ENCODE measurements around the gene DAAM1.

DAAM1 gene

DNA sequence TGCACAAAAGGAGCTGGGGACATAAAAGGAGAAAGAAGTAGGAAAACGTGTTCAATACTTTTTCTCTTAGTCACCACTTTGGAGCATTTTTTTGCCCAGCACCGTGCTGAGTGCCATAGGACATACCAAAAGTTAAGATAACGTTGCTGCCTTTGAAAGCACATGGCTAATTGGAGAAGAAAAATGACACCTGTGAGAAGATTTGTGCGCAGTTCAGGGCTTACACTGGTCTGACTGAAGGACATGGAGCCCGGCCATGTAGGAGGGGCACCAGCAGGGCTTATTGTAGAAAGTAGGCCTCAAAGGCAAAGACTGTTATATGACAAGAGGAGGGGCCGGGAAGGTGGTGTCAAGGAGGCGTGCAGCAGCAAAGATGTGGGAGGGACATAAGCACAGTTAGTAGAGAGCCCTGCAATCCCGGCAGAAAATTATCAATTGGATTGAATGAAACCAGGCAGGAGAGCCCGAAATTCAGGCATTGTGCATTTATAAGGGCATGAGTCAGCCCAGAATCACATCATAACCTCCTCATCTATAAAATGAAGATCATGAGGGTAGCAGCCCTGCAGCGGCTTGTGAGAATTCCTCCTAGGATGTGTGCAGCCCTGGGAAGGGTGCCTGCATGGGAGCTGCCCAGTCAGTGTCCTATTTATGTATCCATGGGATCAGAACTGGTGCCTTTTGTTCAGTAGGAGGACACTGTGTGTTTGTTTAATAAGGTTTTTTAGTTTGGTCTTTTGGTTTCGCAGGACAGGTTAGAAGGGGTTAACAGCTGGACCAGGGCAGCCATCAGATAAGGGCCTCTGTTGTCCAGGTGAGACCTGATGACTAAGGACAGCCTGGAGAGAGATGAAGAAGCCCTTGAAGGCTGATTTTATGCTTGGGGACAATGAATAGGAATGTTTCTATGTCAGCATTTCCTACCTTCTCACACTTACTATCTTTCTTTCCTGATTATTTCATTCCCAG lies 154.3 kb downstream of the DAAM1 start:
- Mint-ChIP-seq H3K4me1 (ENCODE audit: low read depth) (no peaks in the 10 kb centered on the region), H3K27me3 (no peaks in the 10 kb centered on the region), H3K27ac (no peak overlapping the region), H3K36me3 (ENCODE audit: low read depth) (peaks cover 21% of the 10 kb centered on the region), H3K4me3 (no peak overlapping the region), H3K9me3 (no peaks in the 10 kb centered on the region)
- no peak for DNase-seq

DNA sequence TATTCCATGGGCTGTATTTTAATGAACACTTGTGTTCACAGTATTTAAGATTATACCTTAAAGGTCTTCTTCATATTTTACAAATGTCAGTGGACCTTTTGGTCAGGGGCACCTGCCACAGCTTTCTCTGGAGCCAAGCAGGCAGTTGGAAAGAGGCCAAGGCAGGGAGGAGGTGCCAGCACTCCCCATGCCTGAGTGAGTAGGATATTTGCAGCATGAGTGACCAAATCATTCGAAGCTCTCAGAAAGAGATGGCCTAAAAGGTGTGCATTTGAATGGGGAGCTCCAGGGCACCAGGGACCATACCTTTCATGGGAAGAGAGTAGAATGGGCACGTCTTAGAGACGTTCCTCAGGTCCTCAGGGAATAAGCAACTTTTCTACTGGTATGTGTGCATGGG lies 155.1 kb downstream of the DAAM1 start:
- H3K27ac Mint-ChIP-seq: no peak overlapping the region
- H3K27me3 Mint-ChIP-seq: no peaks in the 10 kb centered on the region
- peaks cover 25% of the 10 kb centered on the region for H3K36me3 Mint-ChIP-seq (ENCODE audit: low read depth)
- no peak for DNase-seq
- H3K9me3 Mint-ChIP-seq: no peaks in the 10 kb centered on the region
- H3K4me3 Mint-ChIP-seq: no peak overlapping the region
- no peaks in the 10 kb centered on the region for H3K4me1 Mint-ChIP-seq (ENCODE audit: low read depth)

DNA sequence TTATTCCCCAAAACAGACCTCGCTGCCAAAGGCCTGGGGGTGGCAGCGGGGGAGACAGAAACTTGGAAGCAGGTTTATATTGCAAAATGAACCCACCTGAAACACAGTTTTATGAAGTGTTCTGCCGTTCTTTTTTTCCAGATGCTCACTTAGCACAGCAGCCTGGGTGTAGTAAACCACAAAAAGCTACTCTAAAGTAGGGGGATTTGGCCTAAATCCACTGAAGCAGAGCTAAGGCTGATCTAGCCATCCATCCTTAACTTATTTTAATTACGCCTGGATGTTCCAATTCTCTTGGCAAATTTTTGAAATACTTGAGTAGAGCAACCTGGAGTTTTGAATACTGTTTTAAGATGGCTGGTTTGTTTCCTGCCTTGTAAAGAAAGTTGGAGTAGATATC lies 155.5 kb downstream of the DAAM1 start:
- Mint-ChIP-seq H3K9me3 (no peaks in the 10 kb centered on the region), H3K4me1 (ENCODE audit: low read depth) (no peaks in the 10 kb centered on the region), H3K27me3 (no peaks in the 10 kb centered on the region), H3K27ac (no peak overlapping the region), H3K4me3 (no peak overlapping the region), H3K36me3 (ENCODE audit: low read depth) (peaks cover 25% of the 10 kb centered on the region)
- DNase-seq: no peak

DNA sequence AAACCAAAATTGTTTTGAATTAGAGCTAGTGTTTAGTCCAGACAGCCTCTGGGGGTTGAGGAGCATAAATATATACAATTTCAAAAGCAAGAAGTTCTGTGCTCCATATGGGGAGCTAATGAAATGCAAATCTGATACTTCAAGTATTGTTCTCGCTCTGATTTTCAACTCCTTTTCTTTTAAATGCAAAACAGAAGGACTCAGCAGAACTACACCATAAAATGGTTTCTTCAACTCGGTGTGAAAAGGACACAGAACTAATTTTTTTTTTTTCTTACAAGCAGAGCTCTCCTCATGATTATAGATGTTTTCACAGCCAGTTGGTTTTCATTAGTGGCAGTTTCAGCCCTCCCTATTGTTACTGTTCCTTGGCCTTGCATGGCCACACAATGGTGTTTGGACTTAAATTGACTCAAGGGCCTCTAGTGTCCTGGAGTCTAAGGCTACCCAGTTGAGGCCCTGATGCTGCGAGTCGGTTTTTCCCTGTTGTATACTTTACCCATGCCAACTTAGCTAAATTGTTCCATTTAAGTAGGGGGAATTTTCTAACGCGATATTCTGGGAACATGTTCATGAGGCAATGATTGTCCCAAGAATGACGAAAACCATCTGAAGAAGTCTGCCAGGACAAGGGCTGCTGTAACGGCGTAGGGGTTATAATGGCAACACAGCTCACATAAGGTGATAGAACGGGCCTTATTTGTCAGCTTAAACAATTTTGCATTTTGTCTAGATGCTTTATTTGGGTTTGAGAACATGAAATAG lies 156.4 kb downstream of the DAAM1 start:
- H3K36me3 Mint-ChIP-seq (ENCODE audit: low read depth): peaks cover 23% of the 10 kb centered on the region
- no peaks in the 10 kb centered on the region for H3K9me3 Mint-ChIP-seq
- no peak for DNase-seq
- no peaks in the 10 kb centered on the region for H3K27me3 Mint-ChIP-seq
- no peaks in the 10 kb centered on the region for H3K4me1 Mint-ChIP-seq (ENCODE audit: low read depth)
- H3K4me3 Mint-ChIP-seq: no peak overlapping the region
- H3K27ac Mint-ChIP-seq: no peak overlapping the region

DNA sequence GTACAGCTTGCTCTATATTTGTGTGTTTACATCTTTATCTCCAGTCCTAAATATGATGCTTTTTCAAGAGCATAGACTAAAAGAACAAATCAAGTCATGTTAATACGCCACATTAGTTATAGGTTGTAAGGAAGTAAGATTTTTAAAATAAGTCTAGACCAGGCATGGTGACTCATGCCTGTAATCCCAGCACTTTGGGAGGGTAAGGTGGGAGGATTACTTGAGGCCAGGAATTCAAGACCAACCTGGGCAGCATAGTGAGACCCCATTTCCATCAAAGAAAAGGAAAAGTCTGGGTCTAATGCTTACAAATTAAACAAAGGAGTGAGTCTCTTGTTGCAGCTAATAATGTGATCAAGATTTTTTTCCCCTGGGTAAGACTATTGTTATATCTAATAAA lies 157.9 kb downstream of the DAAM1 start:
- no peak overlapping the region for H3K27ac Mint-ChIP-seq
- no peak for DNase-seq
- no peaks in the 10 kb centered on the region for H3K27me3 Mint-ChIP-seq
- peaks cover 10% of the 10 kb centered on the region for H3K36me3 Mint-ChIP-seq (ENCODE audit: low read depth)
- no peaks in the 10 kb centered on the region for H3K9me3 Mint-ChIP-seq
- H3K4me1 Mint-ChIP-seq (ENCODE audit: low read depth): no peaks in the 10 kb centered on the region
- no peak overlapping the region for H3K4me3 Mint-ChIP-seq

DNA sequence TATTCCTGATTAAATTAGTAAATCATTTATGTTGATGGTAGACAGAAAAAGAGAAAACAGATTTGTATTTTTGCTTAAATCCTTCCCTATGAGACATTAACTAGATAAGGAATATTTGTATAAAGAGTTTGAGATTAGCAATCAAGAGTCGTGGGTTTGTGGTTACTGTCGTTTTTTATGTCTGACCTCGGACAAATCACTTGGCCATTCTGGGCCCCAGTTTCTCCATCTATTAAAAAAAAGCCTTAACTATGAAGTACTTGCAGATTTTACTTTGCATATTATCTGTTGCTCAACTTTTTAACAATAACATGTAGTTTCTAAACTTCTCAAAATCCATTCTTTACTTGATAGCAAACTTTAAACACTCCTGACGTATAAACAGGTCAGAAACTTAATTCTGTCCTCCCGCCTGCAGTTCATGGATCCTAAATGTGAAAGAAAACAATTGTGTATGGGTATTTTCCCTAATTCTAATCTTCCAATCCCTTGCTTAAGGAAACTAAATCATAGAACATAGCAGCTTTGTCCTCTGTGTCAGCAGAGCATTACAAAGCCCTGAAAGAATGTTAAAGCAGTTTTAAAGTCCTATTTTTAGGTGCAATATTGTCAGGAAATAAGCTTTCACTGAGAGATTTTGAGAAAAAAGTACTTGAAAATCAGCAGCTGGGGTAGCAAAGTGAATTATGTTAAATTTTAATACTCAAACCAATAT lies 158.5 kb downstream of the DAAM1 start:
- Mint-ChIP-seq H3K4me1 (ENCODE audit: low read depth) (no peaks in the 10 kb centered on the region), H3K36me3 (ENCODE audit: low read depth) (peaks cover 12% of the 10 kb centered on the region), H3K4me3 (no peak overlapping the region), H3K27me3 (no peaks in the 10 kb centered on the region), H3K9me3 (no peaks in the 10 kb centered on the region), H3K27ac (no peak overlapping the region)
- no peak for DNase-seq

DNA sequence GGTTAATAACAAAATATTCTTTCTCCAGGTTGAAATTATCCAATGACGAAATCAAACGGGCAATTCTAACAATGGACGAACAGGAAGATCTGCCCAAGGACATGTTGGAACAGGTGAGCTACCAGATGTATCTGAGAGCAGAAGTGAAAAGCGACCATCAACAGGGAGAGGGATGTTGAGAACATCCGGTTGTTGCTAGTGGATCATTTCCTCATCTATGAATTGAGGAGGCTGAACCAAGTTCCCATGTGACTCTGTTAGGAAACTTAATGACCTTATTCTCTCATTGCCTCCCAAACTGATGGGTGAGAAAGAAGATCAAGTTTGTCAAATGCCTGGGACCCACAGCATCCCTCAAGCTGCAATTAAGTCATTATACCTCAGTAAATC lies 159.0 kb downstream of the DAAM1 start:
- H3K27ac Mint-ChIP-seq: no peak overlapping the region
- no peak for DNase-seq
- no peak overlapping the region for H3K4me3 Mint-ChIP-seq
- H3K4me1 Mint-ChIP-seq (ENCODE audit: low read depth): no peaks in the 10 kb centered on the region
- no peaks in the 10 kb centered on the region for H3K27me3 Mint-ChIP-seq
- H3K9me3 Mint-ChIP-seq: no peaks in the 10 kb centered on the region
- peaks cover 16% of the 10 kb centered on the region for H3K36me3 Mint-ChIP-seq (ENCODE audit: low read depth)

DNA sequence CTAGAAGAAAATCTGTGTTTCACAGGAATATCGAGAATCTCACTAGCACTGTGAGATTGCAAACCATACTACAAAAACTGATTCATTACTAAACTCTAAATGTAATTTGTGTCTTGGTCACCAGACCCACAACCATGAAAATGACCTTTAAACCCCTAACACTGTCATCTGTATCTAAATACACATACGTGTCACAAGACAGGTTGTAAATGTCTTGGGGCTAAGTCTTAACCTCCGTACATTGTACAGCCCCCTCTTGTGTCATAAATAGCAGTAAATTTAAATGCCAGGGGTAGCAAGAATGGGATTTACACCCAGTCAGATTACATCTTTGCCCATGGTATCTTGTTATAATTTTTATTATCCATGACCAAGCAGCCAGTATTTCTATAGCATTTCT lies 159.4 kb downstream of the DAAM1 start:
- Mint-ChIP-seq H3K4me3 (no peak overlapping the region), H3K36me3 (ENCODE audit: low read depth) (peaks cover 19% of the 10 kb centered on the region)

DNA sequence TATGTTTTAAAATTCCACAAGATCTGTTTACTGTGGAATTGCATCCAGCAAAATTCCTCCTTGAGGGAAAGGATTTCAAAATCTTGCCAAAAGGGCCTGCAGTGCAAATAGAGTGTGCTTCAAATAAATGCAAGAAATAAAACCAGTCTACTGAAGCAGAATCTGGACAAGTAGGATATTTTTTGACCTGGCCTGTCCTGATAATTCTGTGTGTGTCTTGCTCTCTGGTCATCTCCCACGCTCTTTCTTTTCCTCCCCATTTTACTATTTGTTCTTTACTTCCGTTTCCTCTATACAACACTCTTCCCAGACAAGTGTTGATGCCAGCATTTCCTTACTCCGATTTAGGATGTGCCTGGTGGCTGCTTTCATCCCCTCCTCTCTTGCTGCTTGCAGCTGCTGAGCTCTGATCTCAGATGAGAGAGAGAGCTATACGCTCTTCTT lies 160.8 kb downstream of the DAAM1 start:
- Mint-ChIP-seq H3K4me3 (no peak overlapping the region), H3K36me3 (ENCODE audit: low read depth) (peaks cover 31% of the 10 kb centered on the region), H3K27me3 (no peaks in the 10 kb centered on the region), H3K4me1 (ENCODE audit: low read depth) (no peaks in the 10 kb centered on the region), H3K27ac (no peak overlapping the region), H3K9me3 (no peaks in the 10 kb centered on the region)
- no peak for DNase-seq

More for the DNA sequence above, 159.4 kb downstream of the DAAM1 start:
- Mint-ChIP-seq H3K4me1 (ENCODE audit: low read depth) (no peaks in the 10 kb centered on the region), H3K9me3 (no peaks in the 10 kb centered on the region), H3K27me3 (no peaks in the 10 kb centered on the region), H3K27ac (no peak overlapping the region)
- DNase-seq: no peak

DNA sequence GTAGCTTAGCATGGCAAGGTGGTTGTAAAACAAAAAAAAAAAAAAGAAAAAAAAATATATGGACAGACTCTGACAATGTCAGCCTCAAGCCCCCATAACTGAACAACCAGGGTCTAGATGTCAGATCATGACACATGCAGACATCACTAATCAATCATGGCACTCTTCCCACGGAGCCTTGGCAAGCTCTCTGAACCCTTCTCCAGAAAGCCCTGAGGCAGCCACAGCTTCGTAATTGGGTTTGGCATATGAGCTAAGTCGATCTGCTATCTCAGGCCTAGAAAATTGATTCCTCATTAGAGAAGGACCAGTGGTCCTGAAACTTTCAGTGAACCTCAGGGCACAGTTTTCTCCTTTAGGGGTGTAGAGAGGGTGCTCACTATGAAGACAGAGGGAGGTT lies 164.5 kb downstream of the DAAM1 start:
- Mint-ChIP-seq H3K4me1 (ENCODE audit: low read depth) (no peaks in the 10 kb centered on the region), H3K27ac (no peak overlapping the region), H3K36me3 (ENCODE audit: low read depth) (peaks cover 61% of the 10 kb centered on the region), H3K4me3 (no peak overlapping the region), H3K27me3 (no peaks in the 10 kb centered on the region), H3K9me3 (no peaks in the 10 kb centered on the region)
- DNase-seq: no peak

DNA sequence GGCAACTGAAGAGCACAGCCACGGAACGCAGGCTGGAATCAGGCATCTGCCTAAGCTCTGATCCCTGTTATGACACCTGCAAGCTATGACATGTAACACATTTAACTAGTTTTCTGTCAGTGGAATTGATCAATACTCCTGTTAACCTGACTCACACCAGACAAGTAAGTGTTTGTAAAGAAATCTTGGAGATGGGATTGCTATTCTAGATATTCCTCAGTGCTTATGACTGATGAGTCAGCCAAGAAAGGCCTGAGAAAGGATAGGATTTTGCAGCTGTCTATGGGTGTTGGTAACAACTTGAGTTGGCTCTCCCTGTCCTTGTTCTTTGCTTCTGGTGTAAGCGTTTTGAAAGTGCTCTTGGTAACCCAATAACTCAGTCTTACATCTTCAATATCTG lies 166.2 kb downstream of the DAAM1 start:
- DNase-seq: no peak
- Mint-ChIP-seq H3K27me3 (no peaks in the 10 kb centered on the region), H3K4me1 (ENCODE audit: low read depth) (peaks cover 2% of the 10 kb centered on the region), H3K9me3 (no peaks in the 10 kb centered on the region), H3K4me3 (no peak overlapping the region), H3K36me3 (ENCODE audit: low read depth) (peaks cover 59% of the 10 kb centered on the region), H3K27ac (no peak overlapping the region)

DNA sequence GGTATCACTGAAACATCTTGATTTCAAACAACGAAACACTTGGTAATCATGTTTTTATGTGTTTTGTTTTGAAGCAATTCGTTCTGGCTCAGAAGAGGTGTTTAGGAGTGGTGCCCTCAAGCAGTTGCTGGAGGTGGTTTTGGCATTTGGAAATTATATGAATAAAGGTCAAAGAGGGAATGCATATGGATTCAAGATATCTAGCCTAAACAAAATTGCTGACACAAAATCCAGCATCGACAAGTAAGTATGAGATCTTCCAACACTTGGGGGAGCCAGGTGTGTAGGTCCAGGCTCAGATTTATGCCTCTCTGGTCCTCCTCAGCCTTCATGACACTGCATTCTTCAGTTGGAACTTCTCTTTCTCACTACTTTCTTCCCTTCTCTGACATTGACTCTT lies 166.6 kb downstream of the DAAM1 start:
- Mint-ChIP-seq H3K36me3 (ENCODE audit: low read depth) (peaks cover 62% of the 10 kb centered on the region), H3K4me3 (no peak overlapping the region), H3K27ac (no peak overlapping the region), H3K9me3 (no peaks in the 10 kb centered on the region), H3K27me3 (no peaks in the 10 kb centered on the region), H3K4me1 (ENCODE audit: low read depth) (peaks cover 4% of the 10 kb centered on the region)
- no peak for DNase-seq

DNA sequence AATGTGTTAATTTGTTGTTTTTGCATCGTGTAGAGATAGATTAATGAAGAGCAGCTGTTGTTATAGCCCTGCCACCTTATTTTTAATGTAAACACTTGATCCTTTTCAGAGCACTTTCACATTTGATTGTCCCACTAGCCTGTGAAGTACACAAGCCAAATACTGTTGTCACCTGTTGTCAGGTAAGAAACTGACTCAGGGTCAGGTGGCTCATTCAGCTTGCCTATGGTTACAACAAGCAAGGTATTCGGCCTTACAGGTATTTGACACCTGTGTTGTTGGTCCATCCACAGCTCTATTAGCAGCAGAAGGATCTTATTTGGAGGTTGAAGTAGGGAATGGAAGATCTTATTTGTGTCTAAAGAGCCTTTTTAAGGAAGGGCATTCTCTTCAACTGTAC lies 167.8 kb downstream of the DAAM1 start:
- no peaks in the 10 kb centered on the region for H3K27me3 Mint-ChIP-seq
- H3K9me3 Mint-ChIP-seq: no peaks in the 10 kb centered on the region
- H3K4me3 Mint-ChIP-seq: no peak overlapping the region
- no peak for DNase-seq
- H3K36me3 Mint-ChIP-seq (ENCODE audit: low read depth): peaks cover 72% of the 10 kb centered on the region
- H3K27ac Mint-ChIP-seq: no peak overlapping the region
- peaks cover 4% of the 10 kb centered on the region for H3K4me1 Mint-ChIP-seq (ENCODE audit: low read depth)

DNA sequence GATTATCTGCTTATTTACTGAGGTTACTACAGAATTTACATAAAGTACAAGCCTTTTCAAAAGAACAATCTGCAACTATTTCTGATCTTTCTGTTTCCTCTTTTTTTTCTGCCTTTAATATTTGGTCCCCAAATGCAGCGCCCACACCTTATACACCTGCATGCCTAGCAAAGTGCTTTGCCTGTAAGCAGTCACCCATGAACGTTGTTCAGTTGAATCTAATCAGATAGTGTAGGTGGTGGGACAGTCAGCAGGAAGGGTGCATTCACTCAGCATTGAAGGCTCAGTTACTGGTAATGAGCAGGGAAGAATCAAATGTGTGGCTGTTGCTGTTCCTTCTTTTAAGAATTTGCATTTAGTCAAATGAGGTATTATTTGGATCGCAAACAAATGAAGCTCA lies 168.3 kb downstream of the DAAM1 start:
- peaks cover 72% of the 10 kb centered on the region for H3K36me3 Mint-ChIP-seq (ENCODE audit: low read depth)
- H3K9me3 Mint-ChIP-seq: no peaks in the 10 kb centered on the region
- H3K4me1 Mint-ChIP-seq (ENCODE audit: low read depth): peaks cover 4% of the 10 kb centered on the region
- H3K4me3 Mint-ChIP-seq: no peak overlapping the region
- no peak overlapping the region for H3K27ac Mint-ChIP-seq
- no peak for DNase-seq
- H3K27me3 Mint-ChIP-seq: no peaks in the 10 kb centered on the region
